Neutrophil (primary cell): Measurements from ENCODE around the gene FBXO33.

ENCODE experiments used
- H3K27ac ChIP-seq: fragments of 200-600 bp; sonication (generic); 2 replicates; pipeline ENCODE4 v1.5.1; 2016; ENCODE audit warnings: mild to moderate bottlenecking, moderate library complexity
- H3K27me3 ChIP-seq: fragments of 200-600 bp; sonication (generic); 2 replicates; pipeline ENCODE4 v1.6.0; 2016; ENCODE audit warnings: mild to moderate bottlenecking
- H3K36me3 ChIP-seq: fragments of 200-600 bp; sonication (generic); 2 replicates; pipeline ENCODE4 v1.5.1; 2017
- H3K4me1 ChIP-seq, 2 experiments: fragments of 200-600 bp in 1 of 2; sonication (generic) in 1 of 2; 1 replicate in 1 of 2; 2 replicates in 1 of 2; pipeline versions ENCODE4 v1.5.1 to v1.6.1; 2013 to 2016; ENCODE audit warnings: low read depth in 1 of 2, low read length in 1 of 2, mild to moderate bottlenecking in 1 of 2, moderate library complexity in 1 of 2; ENCODE audit not compliant: control insufficient read depth in 1 of 2, insufficient read depth in 1 of 2
- H3K4me3 ChIP-seq, 2 experiments: fragments of 200-600 bp in 1 of 2; sonication (generic) in 1 of 2; 1 replicate in 1 of 2; 2 replicates in 1 of 2; pipeline ENCODE4 v1.5.1; 2013 to 2016; ENCODE audit warnings: low read depth in 1 of 2, low read length in 1 of 2, mild to moderate bottlenecking in 1 of 2, moderate library complexity in 1 of 2
- H3K9me3 ChIP-seq: fragments of 200-600 bp; sonication (generic); 2 replicates; pipeline ENCODE4 v1.5.1; 2016
- CTCF ChIP-seq: fragments of 200-600 bp; sonication (generic); IDR thresholded peaks from 2 replicates; pipeline ENCODE4 v1.5.1; 2016; ENCODE audit warnings: antibody characterized with exemption

The FBXO33 gene

GRCh38 chr14:39422243-39422642 lies 10.0 kb downstream of the FBXO33 start:
- Histone ChIP-seq H3K27ac (no peak overlapping the region), H3K4me1 (peaks cover 12 to 17% of the 10 kb centered on the region in 2 experiments), H3K4me3 (no peak overlapping the region), H3K36me3 (no peaks in the 10 kb centered on the region), H3K27me3 (no peaks in the 10 kb centered on the region), H3K9me3 (no peaks in the 10 kb centered on the region)
- no peak for TF ChIP-seq CTCF

GRCh38 chr14:39419272-39419671 lies 13.0 kb downstream of the FBXO33 start:
- Histone ChIP-seq H3K27me3 (no peaks in the 10 kb centered on the region), H3K4me1 (no peaks in the 10 kb centered on the region), H3K4me3 (no peak overlapping the region), H3K27ac (no peak overlapping the region), H3K36me3 (no peaks in the 10 kb centered on the region), H3K9me3 (no peaks in the 10 kb centered on the region)
- no peak for TF ChIP-seq CTCF

GRCh38 chr14:39417014-39417413 lies 15.2 kb downstream of the FBXO33 start:
- H3K27me3 ChIP-seq, result no peaks in the 10 kb centered on the region
- no peak overlapping the region for H3K4me3 ChIP-seq
- H3K4me1 ChIP-seq, result no peaks in the 10 kb centered on the region
- H3K9me3 ChIP-seq, result no peaks in the 10 kb centered on the region
- no peaks in the 10 kb centered on the region for H3K36me3 ChIP-seq
- TF ChIP-seq CTCF, result no peak
- no peak overlapping the region for H3K27ac ChIP-seq

GRCh38 chr14:39416072-39416471 lies 16.2 kb downstream of the FBXO33 start:
- H3K4me1 ChIP-seq, result no peaks in the 10 kb centered on the region
- no peaks in the 10 kb centered on the region for H3K36me3 ChIP-seq
- H3K4me3 ChIP-seq, result no peak overlapping the region
- no peak overlapping the region for H3K27ac ChIP-seq
- no peaks in the 10 kb centered on the region for H3K27me3 ChIP-seq
- no peaks in the 10 kb centered on the region for H3K9me3 ChIP-seq
- TF ChIP-seq CTCF, result no peak

- H3K4me1 ChIP-seq, result no peaks in the 10 kb centered on the region
- peaks cover 4% of the 10 kb centered on the region for H3K36me3 ChIP-seq
- no peaks in the 10 kb centered on the region for H3K9me3 ChIP-seq
- no peak overlapping the region for H3K27ac ChIP-seq
- no peaks in the 10 kb centered on the region for H3K27me3 ChIP-seq
- no peak overlapping the region for H3K4me3 ChIP-seq
- no peak for TF ChIP-seq CTCF
Observed at GRCh38 chr14:39406560-39406959, 25.7 kb downstream of the FBXO33 start.

GRCh38 chr14:39398382-39398781 lies 33.9 kb downstream of the FBXO33 start:
- no peak overlapping the region for H3K27ac ChIP-seq
- peaks cover 77% of the 10 kb centered on the region for H3K36me3 ChIP-seq
- no peak for TF ChIP-seq CTCF
- no peak overlapping the region for H3K4me3 ChIP-seq
- H3K9me3 ChIP-seq, result peaks cover 3% of the 10 kb centered on the region
- no peaks in the 10 kb centered on the region for H3K4me1 ChIP-seq
- H3K27me3 ChIP-seq, result no peaks in the 10 kb centered on the region
